Measurements from ENCODE around the gene CACUL1. TPM values are rescaled to one million over a fixed set of nuclear protein-coding genes. Genes with fewer than 3 reads are reported as not detected.
"Not testable (repeated sequence)": the region's sequence is repeated elsewhere in the genome, so short reads cannot be mapped to it uniquely, and the experiment has no call there.

CACUL1 gene
- total RNA-seq, 2 experiments from 2014 or later = 12.0 to 27.6 TPM

- intact Hi-C loops (cut with micrococcal nuclease; ENCODE audit: unreplicated experiment) = no loop called here
- Histone ChIP-seq H3K36me3 (ENCODE audit: insufficient read depth, low read length) (no peaks in the 10 kb centered on the region), H3K4me2 (ENCODE audit: low read length) (no peak overlapping the region), H3K27ac (ENCODE audit: low read depth, low read length, poor library complexity, severe bottlenecking) (no peak overlapping the region), H3K79me2 (ENCODE audit: insufficient read depth, low read depth, low read length) (no peaks in the 10 kb centered on the region), H4K20me1 (ENCODE audit: insufficient read depth, low read length) (no peaks in the 10 kb centered on the region), H3K9me2 (ENCODE audit: insufficient read depth, low read length) (no peaks in the 10 kb centered on the region), H3K9me3 (ENCODE audit: low read length) (no peaks in the 10 kb centered on the region), H2AFZ (ENCODE audit: low read length) (no peak overlapping the region), H3K4me3 (ENCODE audit: low read depth, low read length, poor library complexity, severe bottlenecking) (no peak overlapping the region), H3K4me1 (ENCODE audit: insufficient read depth, low read length, poor library complexity, severe bottlenecking) (no peaks in the 10 kb centered on the region)
- BruUV-seq (replicated peaks) = no TSS peak
- no peak for DNase-seq (ENCODE audit: low spot score)
- TF ChIP-seq EZH2phosphoT487 (IDR thresholded peaks at IDR 0.05; ENCODE audit: borderline replicate concordance, low read depth, low read length) (no peak), CTCF (conservative IDR thresholded peaks at IDR 0.05; ENCODE audit: low read length) (no peak)
- ChIA-PET POLR2A (no interaction called here), CTCF (ENCODE audit: unreplicated experiment) (interaction anchor here (0.5 kb wide), 1 partner anchor 548 kb away, joined by 5 read pairs; no protein-coding TSS in a partner anchor)
Observed at GRCh38 chr10:118783776-118784545, 29.2 kb upstream of the CACUL1 start.

- H3K27ac ChIP-seq (ENCODE audit: low read depth, low read length, poor library complexity, severe bottlenecking); H3K4me3 ChIP-seq (ENCODE audit: low read depth, low read length, poor library complexity, severe bottlenecking); POLR2A ChIA-PET; H3K4me2 ChIP-seq (ENCODE audit: low read length); H3K9me2 ChIP-seq (ENCODE audit: insufficient read depth, low read length); H3K9me3 ChIP-seq (ENCODE audit: low read length); H3K4me1 ChIP-seq (ENCODE audit: insufficient read depth, low read length, poor library complexity, severe bottlenecking); BruUV-seq (replicated peaks); H3K79me2 ChIP-seq (ENCODE audit: insufficient read depth, low read depth, low read length); intact Hi-C loops (cut with micrococcal nuclease; ENCODE audit: unreplicated experiment); H4K20me1 ChIP-seq (ENCODE audit: insufficient read depth, low read length); CTCF ChIA-PET (ENCODE audit: unreplicated experiment); DNase-seq (ENCODE audit: low spot score); H2AFZ ChIP-seq (ENCODE audit: low read length); H3K36me3 ChIP-seq (ENCODE audit: insufficient read depth, low read length): not testable (repeated sequence)
Observed at GRCh38 chr10:118782916-118783465, 28.2 kb upstream of the CACUL1 start.

DNA sequence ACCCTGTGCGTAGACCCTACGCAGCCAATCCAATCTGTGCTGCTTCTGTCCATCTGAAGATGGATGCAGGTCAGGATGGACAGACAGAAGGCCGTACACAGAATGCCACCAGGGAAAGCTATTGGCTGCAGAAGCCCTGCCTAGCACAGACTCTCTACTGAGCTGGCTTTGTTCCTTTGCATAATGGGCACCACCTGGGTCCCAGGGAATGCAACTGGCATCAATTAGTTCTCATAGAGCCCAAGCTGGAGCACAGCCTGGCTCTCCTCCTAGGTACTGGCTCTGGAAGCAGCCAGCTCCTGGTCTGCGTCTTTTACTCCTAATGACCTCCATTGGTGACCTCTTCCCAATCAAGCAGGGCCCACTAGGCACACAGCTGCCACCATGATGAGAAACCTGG lies 26.8 kb upstream of the CACUL1 start:
- DNase-seq (ENCODE audit: low spot score) = no peak
- CTCF ChIA-PET (ENCODE audit: unreplicated experiment) = no interaction called here
- Histone ChIP-seq H3K4me1 (ENCODE audit: insufficient read depth, low read length, poor library complexity, severe bottlenecking) (no peaks in the 10 kb centered on the region), H3K9me3 (ENCODE audit: low read length) (0 out of 2 replicates have a peak, but pooled peaks cover 4% of the 10 kb centered on the region), H3K9me2 (ENCODE audit: insufficient read depth, low read length) (no peaks in the 10 kb centered on the region), H3K4me3 (ENCODE audit: low read depth, low read length, poor library complexity, severe bottlenecking) (no peak overlapping the region), H2AFZ (ENCODE audit: low read length) (no peak overlapping the region), H3K4me2 (ENCODE audit: low read length) (no peak overlapping the region), H4K20me1 (ENCODE audit: insufficient read depth, low read length) (no peaks in the 10 kb centered on the region), H3K27ac (ENCODE audit: low read depth, low read length, poor library complexity, severe bottlenecking) (no peak overlapping the region), H3K36me3 (ENCODE audit: insufficient read depth, low read length) (no peaks in the 10 kb centered on the region), H3K79me2 (ENCODE audit: insufficient read depth, low read depth, low read length) (no peaks in the 10 kb centered on the region)
- no TSS peak for BruUV-seq (replicated peaks)
- POLR2A ChIA-PET = interaction anchor here (0.7 kb wide), 1 partner anchor 13 kb away, joined by 3 read pairs; no protein-coding TSS in a partner anchor
- intact Hi-C loops (cut with micrococcal nuclease; ENCODE audit: unreplicated experiment) = no loop called here
- TF ChIP-seq EZH2phosphoT487 (IDR thresholded peaks at IDR 0.05; ENCODE audit: borderline replicate concordance, low read depth, low read length) (no peak), CTCF (conservative IDR thresholded peaks at IDR 0.05; ENCODE audit: low read length) (no peak)
